ENCODE measurements around the gene OLFML1.

Gene OLFML1

GRCh38 chr11:7486098-7486780, 933 bp downstream of the OLFML1 start:
- peak overlapping the region; percentile 47; the same call in 1 of the 2 replicates for H3K27ac ChIP-seq
- no peak for TF ChIP-seq CTCF (conservative IDR thresholded peaks at IDR 0.05; ENCODE audit: low read depth)
- POLR2A ChIA-PET (ENCODE audit: low non-redundant PET) = no interaction called here
- DNase-seq (ENCODE audit: low spot score) = no peak
- CTCF ChIA-PET = no interaction called here

- no peak for TF ChIP-seq CTCF (conservative IDR thresholded peaks at IDR 0.05; ENCODE audit: low read depth)
- ChIA-PET POLR2A (ENCODE audit: low non-redundant PET) (no interaction called here), CTCF (no interaction called here)
- DNase-seq (ENCODE audit: low spot score) = no peak
- peak overlapping the region; percentile 47 for H3K27ac ChIP-seq
These were observed 1.5 kb downstream of the OLFML1 start for GRCh38 chr11:7486781-7487140.

- no peak for TF ChIP-seq CTCF (conservative IDR thresholded peaks at IDR 0.05; ENCODE audit: low read depth)
- CTCF ChIA-PET = no interaction called here
- H3K27ac ChIP-seq = no peak overlapping the region
- POLR2A ChIA-PET (ENCODE audit: low non-redundant PET) = no interaction called here
- no peak for DNase-seq (ENCODE audit: low spot score)
These were observed 2.1 kb downstream of the OLFML1 start for GRCh38 chr11:7487360-7487759.

- CTCF ChIA-PET = interaction anchor here (0.7 kb wide), 1 partner anchor 216 kb away, joined by 3 read pairs; no protein-coding TSS in a partner anchor
- no peak for DNase-seq (ENCODE audit: low spot score)
- POLR2A ChIA-PET (ENCODE audit: low non-redundant PET) = no interaction called here
These were observed 3.4 kb downstream of the OLFML1 start for GRCh38 chr11:7488681-7489080.

GRCh38 chr11:7489376-7489775, 4.1 kb downstream of the OLFML1 start:
- no peak for TF ChIP-seq CTCF (conservative IDR thresholded peaks at IDR 0.05; ENCODE audit: low read depth)
- DNase-seq (ENCODE audit: low spot score) = no peak

More at GRCh38 chr11:7488681-7489080, 3.4 kb downstream of the OLFML1 start:
- H3K27ac ChIP-seq = no peak overlapping the region
- no peak for TF ChIP-seq CTCF (conservative IDR thresholded peaks at IDR 0.05; ENCODE audit: low read depth)

GRCh38 chr11:7490054-7490453, 4.7 kb downstream of the OLFML1 start:
- ChIA-PET POLR2A (ENCODE audit: low non-redundant PET) (no interaction called here), CTCF (no interaction called here)
- no peak overlapping the region for H3K27ac ChIP-seq
- no peak for TF ChIP-seq CTCF (conservative IDR thresholded peaks at IDR 0.05; ENCODE audit: low read depth)
- peak; percentile 31 for DNase-seq (ENCODE audit: low spot score)

More at GRCh38 chr11:7489376-7489775, 4.1 kb downstream of the OLFML1 start:
- H3K27ac ChIP-seq = no peak overlapping the region
- ChIA-PET POLR2A (ENCODE audit: low non-redundant PET) (no interaction called here), CTCF (interaction anchor here (0.7 kb wide), 1 partner anchor 216 kb away, joined by 3 read pairs; no protein-coding TSS in a partner anchor)

Data from RWPE1 (cell line).